Testis (tissue), 3 donors: Measurements from ENCODE around the gene SIGLEC11. TPM values are rescaled to one million over a fixed set of nuclear protein-coding genes. Genes with fewer than 3 reads are reported as not detected.

ENCODE experiments used
- DNase-seq: peaks from one replicate; pipeline ENCODE4 v3.0.0-alpha.2; 2019
- H3K27ac ChIP-seq, 2 donors: fragments of 200-600 bp; sonication (generic); one replicate each; pipeline ENCODE4 v1.5.1; 2019
- H3K27me3 ChIP-seq: fragments of 200-600 bp; sonication (generic); one replicate; pipeline ENCODE4 v1.5.1; 2019
- H3K36me3 ChIP-seq: fragments of 200-600 bp; sonication (generic); one replicate; pipeline ENCODE4 v1.5.1; 2017; ENCODE audit warnings: low read depth; ENCODE audit errors: missing control alignments
- H3K4me1 ChIP-seq: fragments of 200-600 bp; sonication (generic); one replicate; pipeline ENCODE4 v1.5.1; 2019
- H3K4me3 ChIP-seq, 2 donors: fragments of 200-600 bp; sonication (generic); one replicate each; pipeline ENCODE4 v1.5.1; 2017 to 2019
- H3K9me3 ChIP-seq: fragments of 200-600 bp; sonication (generic); one replicate; pipeline ENCODE4 v1.5.1; 2017
- CTCF ChIP-seq, 3 experiments: fragments of 450-650 bp in 2 of 3; fragments of 200-600 bp in 1 of 3; sonication (generic) in 1 of 3; IDR thresholded peaks; one replicate each; pipeline ENCODE4 v1.5.1; 2016 to 2019; ENCODE audit warnings: antibody characterized with exemption in 3 of 3, mild to moderate bottlenecking in 2 of 3, moderate library complexity in 1 of 3
- POLR2A ChIP-seq: fragments of 450-650 bp; IDR thresholded peaks from one replicate; pipeline ENCODE4 v1.6.1; 2017; ENCODE audit warnings: antibody characterized with exemption, mild to moderate bottlenecking, moderate library complexity
- WGBS, 2 donors: methylation state at CpG; one replicate each; pipeline ENCODE4 v1.1.5; 2018; 5-methylcytosine and 5-hydroxymethylcytosine counted together
- intact Hi-C: fragments of 100-400 bp; cut with DNase I; formaldehyde crosslinking; loops from one replicate; pipeline ENCODE4 v1.15.1; 2023; ENCODE audit warnings: low total_unique reads
- polyA plus RNA-seq: library from polyadenylated mRNA; stranded (reverse); fragments of 350-450 nt; fragmentation: Illumina TruSeq; extraction: RNeasy Lipid Tissue Mini Kit (QIAGEN cat#74804); gene quantifications from one replicate; pipeline ENCODE4 v1.2.3, GENCODE V29; 2014; ENCODE audit warnings: low read depth, low replicate concordance; ENCODE audit not compliant: insufficient read depth
- total RNA-seq, 2 donors: library from RNA; depleted of rRNA; stranded (reverse); fragments of >200 nt; gene quantifications; one replicate each; pipeline ENCODE4 v1.2.3, GENCODE V29; 2016

Gene SIGLEC11
- total and polyA plus RNA-seq, 3 donors from 2014 or later = 5.8 to 8.5 (median 6.0) TPM

- no peak for DNase-seq
- intact Hi-C loops = no loop called here
- Histone ChIP-seq H3K27me3 (no peaks in the 10 kb centered on the region), H3K4me1 (peaks cover 35% of the 10 kb centered on the region), H3K9me3 (no peaks in the 10 kb centered on the region), H3K4me3 (no peak overlapping the region), H3K36me3 (no peaks in the 10 kb centered on the region), H3K27ac (peak overlapping the region in 1 of 2 donors; percentile 60)
- WGBS, 2 donors = 38 to 56% methylated on average over 7 of the region's 7 CpGs
- TF ChIP-seq POLR2A (no peak), CTCF (IDR thresholded peaks at IDR 0.05) (no peak)
Observed at GRCh38 chr19:49953416-49953815, 7.6 kb downstream of the SIGLEC11 start.

- no peak for TF ChIP-seq CTCF (IDR thresholded peaks at IDR 0.05)
- TF ChIP-seq POLR2A = no peak
- peak overlapping the region in 1 of 2 donors; percentile 60 for H3K27ac ChIP-seq
- DNase-seq = no peak
- H3K36me3 ChIP-seq = no peaks in the 10 kb centered on the region
- no peak overlapping the region for H3K4me3 ChIP-seq
- intact Hi-C loops = no loop called here
- H3K27me3 ChIP-seq = no peaks in the 10 kb centered on the region
- H3K4me1 ChIP-seq = peaks cover 35% of the 10 kb centered on the region
- 39 to 69% methylated on average over 13 of the region's 13 CpGs for WGBS, 2 donors
- no peaks in the 10 kb centered on the region for H3K9me3 ChIP-seq
Observed at GRCh38 chr19:49952906-49953305, 8.1 kb downstream of the SIGLEC11 start.

- no peak overlapping the region for H3K4me3 ChIP-seq
- TF ChIP-seq CTCF (IDR thresholded peaks at IDR 0.05) = no peak
- TF ChIP-seq POLR2A = no peak
- peaks cover 35% of the 10 kb centered on the region for H3K4me1 ChIP-seq
- H3K9me3 ChIP-seq = no peaks in the 10 kb centered on the region
- DNase-seq = no peak
- H3K36me3 ChIP-seq = no peaks in the 10 kb centered on the region
- H3K27me3 ChIP-seq = no peaks in the 10 kb centered on the region
- no peak overlapping the region for H3K27ac ChIP-seq
- intact Hi-C loops = no loop called here
Observed at GRCh38 chr19:49952479-49952836, 8.5 kb downstream of the SIGLEC11 start.

GRCh38 chr19:49951806-49952478 is 9.0 kb downstream of the SIGLEC11 start:
- no peak for DNase-seq
- Histone ChIP-seq H3K9me3 (no peaks in the 10 kb centered on the region), H3K4me3 (no peak overlapping the region), H3K27me3 (no peaks in the 10 kb centered on the region), H3K4me1 (peaks cover 35% of the 10 kb centered on the region), H3K27ac (no peak overlapping the region), H3K36me3 (no peaks in the 10 kb centered on the region)
- intact Hi-C loops = no loop called here
- TF ChIP-seq CTCF (IDR thresholded peaks at IDR 0.05) = no peak
- no peak for TF ChIP-seq POLR2A
- WGBS, 2 donors = 53 to 56% methylated on average over 8 to 9 of the region's 9 CpGs

- DNase-seq = no peak
- WGBS, 2 donors = 76 to 82% methylated on average over 9 to 13 of the region's 13 CpGs
- no peaks in the 10 kb centered on the region for H3K27me3 ChIP-seq
- no peaks in the 10 kb centered on the region for H3K9me3 ChIP-seq
- H3K36me3 ChIP-seq = no peaks in the 10 kb centered on the region
- H3K4me1 ChIP-seq = peaks cover 35% of the 10 kb centered on the region
- intact Hi-C loops = no loop called here
- TF ChIP-seq POLR2A (no peak), CTCF (IDR thresholded peaks at IDR 0.05) (no peak)
- H3K4me3 ChIP-seq = no peak overlapping the region
- no peak overlapping the region for H3K27ac ChIP-seq
Observed at GRCh38 chr19:49950956-49951526, 9.9 kb downstream of the SIGLEC11 start.
